ENCODE measurements around the gene TNFAIP2.
"Not testable (repeated sequence)": the region's sequence is repeated elsewhere in the genome, so short reads cannot be mapped to it uniquely, and the experiment has no call there.

The TNFAIP2 gene

GRCh38 chr14:103137689-103138300 lies 14.5 kb downstream of the TNFAIP2 start:
- DNase-seq: no peak

GRCh38 chr14:103138301-103139131 lies 15.3 kb downstream of the TNFAIP2 start:
- no peak for DNase-seq

- no peak for DNase-seq
Measured at GRCh38 chr14:103139132-103140025, 16.1 kb downstream of the TNFAIP2 start.

GRCh38 chr14:103140316-103141109 lies 17.3 kb downstream of the TNFAIP2 start:
- DNase-seq: no peak

DNA sequence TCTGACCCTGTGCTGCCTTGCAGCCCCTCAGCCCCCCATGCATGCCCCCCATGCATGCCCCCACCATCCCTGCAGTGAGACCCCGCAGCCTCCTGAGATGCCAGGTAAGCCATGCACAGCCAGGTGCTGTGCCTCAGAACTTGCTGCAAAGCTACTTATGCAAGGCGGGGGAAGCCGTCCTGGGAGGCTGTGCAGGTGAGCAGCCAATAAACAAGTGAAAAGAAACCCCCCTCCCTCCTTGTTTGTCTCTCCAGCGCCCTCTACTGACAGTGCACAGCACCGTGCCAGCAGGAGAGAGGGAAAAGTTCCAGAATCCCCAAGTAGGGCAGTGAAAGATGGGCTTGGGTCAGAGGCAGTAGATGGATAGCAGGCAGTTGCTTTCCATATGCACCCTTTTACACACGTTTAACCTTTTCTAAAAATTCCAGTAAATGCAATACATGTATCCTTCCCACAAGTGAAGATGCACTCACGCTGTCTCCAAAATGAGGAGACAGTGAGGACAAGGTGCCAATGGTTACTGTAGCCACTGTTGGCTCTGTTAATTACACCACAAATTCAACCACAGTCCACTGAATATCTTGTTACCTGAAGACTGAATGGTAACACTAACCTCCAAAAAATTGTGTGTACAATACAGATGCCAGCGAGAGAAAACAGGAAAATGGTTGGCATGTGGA lies 18.0 kb downstream of the TNFAIP2 start:
- DNase-seq: no peak

DNA sequence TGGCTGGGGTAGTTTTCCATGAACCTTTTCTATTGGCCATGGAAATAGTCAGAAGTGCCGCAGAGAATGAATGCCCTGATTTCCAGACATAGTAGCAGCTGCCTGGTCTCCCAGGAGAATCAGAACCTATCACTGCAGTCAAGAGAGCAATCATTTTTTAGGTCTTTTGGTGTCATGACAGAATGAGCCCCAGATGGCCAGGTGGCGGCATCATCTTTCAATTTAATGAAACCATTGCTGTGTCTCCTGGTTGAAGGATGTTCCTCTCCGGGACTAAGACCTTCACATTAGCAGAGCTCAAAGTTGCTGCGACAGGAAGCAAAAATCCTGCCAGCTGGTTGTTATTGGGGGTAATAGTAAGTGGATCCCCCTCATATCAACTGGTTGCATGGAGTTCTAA lies 18.8 kb downstream of the TNFAIP2 start:
- DNase-seq: no peak

GRCh38 chr14:103142721-103143302 lies 19.6 kb downstream of the TNFAIP2 start:
- DNase-seq: no peak

DNA sequence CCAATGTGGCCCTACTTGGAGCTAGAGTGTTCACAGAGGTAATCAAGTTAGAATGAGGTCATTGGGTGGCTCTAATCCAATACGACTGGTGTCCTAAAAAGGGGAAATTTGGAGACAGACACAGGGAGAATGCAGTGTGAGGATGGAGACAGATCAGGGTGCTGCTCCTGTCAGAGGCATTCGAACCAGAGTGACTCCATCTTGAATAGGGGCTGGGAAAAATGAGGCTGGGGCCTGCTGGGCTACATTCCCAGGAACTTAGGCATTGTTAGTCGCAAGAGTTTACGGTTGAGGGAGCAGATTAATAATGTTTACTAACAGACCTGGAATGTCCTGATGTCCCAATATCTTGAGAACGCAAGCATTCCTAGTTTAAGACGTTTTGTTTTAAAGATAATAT lies 20.2 kb downstream of the TNFAIP2 start:
- no peak for DNase-seq

- DNase-seq: no peak
Measured at GRCh38 chr14:103144085-103144484, 20.8 kb downstream of the TNFAIP2 start.

GRCh38 chr14:103146141-103146709 lies 23.0 kb downstream of the TNFAIP2 start:
- DNase-seq: no peak

- no peak for DNase-seq
Measured at GRCh38 chr14:103149351-103150237, 26.3 kb downstream of the TNFAIP2 start.

DNA sequence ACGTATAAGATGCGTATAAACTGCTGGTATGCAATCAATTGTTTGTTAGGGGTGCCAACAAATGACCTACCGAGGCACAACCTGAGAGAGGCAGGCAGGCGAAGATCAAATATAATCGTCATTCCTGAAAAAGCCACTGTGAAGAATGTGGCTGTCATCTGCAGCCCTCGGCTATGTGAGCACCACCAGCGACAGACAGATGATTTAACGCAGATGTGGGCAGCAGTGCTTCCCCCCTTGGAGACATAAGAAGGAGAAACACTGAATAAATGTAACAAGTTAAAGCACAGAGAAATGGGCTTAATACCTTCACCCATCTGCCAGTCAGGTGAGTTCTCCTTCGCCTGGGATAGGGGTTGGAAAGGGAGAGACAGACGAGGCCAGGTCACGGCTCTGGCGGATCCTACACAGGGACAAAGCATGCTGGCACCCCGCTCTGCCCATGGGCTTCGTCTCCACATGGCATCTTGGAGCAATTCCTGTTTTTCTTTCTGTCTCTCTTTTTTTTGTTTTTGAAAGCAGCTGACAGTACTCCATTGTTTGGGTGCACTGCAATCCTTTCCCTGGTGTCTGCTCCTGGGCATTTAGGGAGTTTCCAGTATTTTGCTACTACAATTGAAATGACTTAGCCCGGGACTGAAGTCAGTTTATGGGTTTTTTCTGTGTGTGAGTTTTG lies 28.1 kb downstream of the TNFAIP2 start:
- no peak for DNase-seq

DNA sequence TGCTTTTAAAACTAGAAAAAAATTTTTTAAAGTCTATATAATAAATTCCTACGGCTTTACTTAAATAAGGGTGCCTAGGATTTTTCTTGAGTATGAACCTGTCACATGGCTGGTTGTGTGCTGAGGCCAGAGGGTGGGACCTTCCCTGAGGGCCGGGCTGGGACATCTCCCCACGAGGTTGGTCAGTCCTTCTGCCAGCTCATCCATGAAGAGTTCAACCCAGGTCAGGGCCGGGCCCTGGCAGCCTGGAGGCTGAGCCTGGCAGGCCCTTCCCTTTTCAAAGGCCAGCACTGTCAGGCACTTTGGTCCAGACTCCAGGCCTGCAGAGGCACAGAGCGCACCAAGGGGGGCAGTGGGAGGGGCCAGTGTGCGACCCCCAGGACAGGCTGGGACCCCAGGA lies 31.7 kb downstream of the TNFAIP2 start:
- no peak for DNase-seq

- DNase-seq: not testable (repeated sequence)
Measured at GRCh38 chr14:103155416-103155815, 32.2 kb downstream of the TNFAIP2 start.

DNA sequence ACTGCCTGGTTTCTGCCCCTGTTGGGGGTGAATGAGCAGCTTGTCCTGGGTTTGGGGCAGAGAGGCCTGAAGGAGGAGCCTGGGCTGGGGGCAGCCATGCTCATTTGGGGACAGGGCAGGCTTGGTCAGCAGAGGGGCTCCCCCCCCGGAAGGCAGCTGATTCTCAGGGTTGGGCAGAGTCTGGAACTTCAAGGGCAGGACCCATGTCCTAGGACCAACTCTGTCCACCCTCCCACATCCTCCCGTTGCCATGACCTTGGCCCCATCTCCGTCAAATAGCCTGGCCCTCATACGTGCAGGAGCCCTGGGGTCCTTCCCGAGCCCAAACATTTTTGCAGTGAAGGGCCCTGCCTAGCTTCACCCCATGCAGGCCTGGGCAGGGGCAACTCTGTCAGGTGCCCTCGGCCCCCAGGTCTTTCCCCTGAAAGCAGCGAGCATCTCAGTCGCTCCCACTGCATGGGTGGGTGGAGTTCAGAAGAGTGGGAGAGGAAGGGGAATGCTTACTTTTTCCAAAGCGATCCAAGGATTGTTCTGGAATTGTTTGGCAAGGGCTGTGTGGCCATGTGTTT lies 32.6 kb downstream of the TNFAIP2 start:
- no peak for DNase-seq

GRCh38 chr14:103156651-103157378 lies 33.6 kb downstream of the TNFAIP2 start:
- DNase-seq: no peak

GRCh38 chr14:103157969-103158368 lies 34.7 kb downstream of the TNFAIP2 start:
- DNase-seq: no peak

DNA sequence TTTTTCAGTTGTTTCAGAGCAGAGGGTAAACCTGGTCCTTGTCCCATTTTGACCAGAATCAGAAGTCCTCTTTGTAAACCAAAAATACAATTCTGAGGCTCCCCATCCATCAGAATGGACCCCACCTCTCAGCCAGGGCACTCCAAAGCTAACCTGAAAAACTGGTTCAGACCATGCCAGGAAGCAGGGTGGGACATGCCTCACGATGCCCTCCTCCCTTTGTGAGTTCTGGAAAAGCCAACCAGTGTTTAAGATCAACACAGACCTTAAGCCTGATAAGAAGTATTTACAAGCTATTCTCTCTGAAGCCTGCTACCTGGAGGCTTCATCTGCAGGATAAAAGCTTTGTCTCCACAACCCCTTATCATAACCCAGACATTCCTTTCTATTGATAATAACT lies 35.4 kb downstream of the TNFAIP2 start:
- DNase-seq: no peak
